Thyroid gland (tissue), 4 donors: Measurements from ENCODE around the gene NDUFS8.

ENCODE experiments used
- CTCF ChIP-seq, 6 experiments: fragments of 200-600 bp in 3 of 6; fragments of 450-650 bp in 3 of 6; sonication (generic) in 3 of 6; IDR thresholded peaks; one replicate each; pipeline ENCODE4 v1.5.1; 2016 to 2019; ENCODE audit warnings: antibody characterized with exemption in 6 of 6, mild to moderate bottlenecking in 2 of 6, inconsistent platforms in 1 of 6, moderate library complexity in 1 of 6
- POLR2A ChIP-seq, 2 donors: fragments of 450-650 bp; IDR thresholded peaks; one replicate each; pipeline ENCODE4 v1.6.1; 2017; ENCODE audit warnings: antibody characterized with exemption in 2 of 2, mild to moderate bottlenecking in 2 of 2, moderate library complexity in 1 of 2

GRCh38 chr11:67998150-67999045, 32.1 kb upstream of the NDUFS8 start:
- TF ChIP-seq CTCF (IDR thresholded peaks at IDR 0.05) (no peak), POLR2A (IDR thresholded peaks at IDR 0.05) (no peak)
